Astrocyte of the cerebellum (primary cell): ENCODE data around the gene TPP1.
A peak's percentile ranks its signal among the peaks of the same experiment; 100 is the strongest.

Experiments used
- DNase-seq: peaks from one replicate; pipeline ENCODE4 v3.0.0-alpha.2; 2011; ENCODE audit warnings: low read depth
- H3K4me3 ChIP-seq: 2 replicates; pipeline ENCODE4 v1.5.1; 2011; ENCODE audit warnings: mild to moderate bottlenecking, low read depth, low read length, moderate library complexity
- in situ Hi-C: cut with HindIII; loops from 2 replicates; pipeline ENCODE4 v1.10.0; 2017; ENCODE audit warnings: low sequenced_read_pairs
- TF ChIP-seq, protein P1 (sequence below): IDR thresholded peaks from 2 replicates; pipeline ENCODE4 v1.5.1; 2012; ENCODE audit warnings: low read length, low read depth, moderate library complexity, mild to moderate bottlenecking; ENCODE audit errors: missing control alignments

Gene TPP1

DNA sequence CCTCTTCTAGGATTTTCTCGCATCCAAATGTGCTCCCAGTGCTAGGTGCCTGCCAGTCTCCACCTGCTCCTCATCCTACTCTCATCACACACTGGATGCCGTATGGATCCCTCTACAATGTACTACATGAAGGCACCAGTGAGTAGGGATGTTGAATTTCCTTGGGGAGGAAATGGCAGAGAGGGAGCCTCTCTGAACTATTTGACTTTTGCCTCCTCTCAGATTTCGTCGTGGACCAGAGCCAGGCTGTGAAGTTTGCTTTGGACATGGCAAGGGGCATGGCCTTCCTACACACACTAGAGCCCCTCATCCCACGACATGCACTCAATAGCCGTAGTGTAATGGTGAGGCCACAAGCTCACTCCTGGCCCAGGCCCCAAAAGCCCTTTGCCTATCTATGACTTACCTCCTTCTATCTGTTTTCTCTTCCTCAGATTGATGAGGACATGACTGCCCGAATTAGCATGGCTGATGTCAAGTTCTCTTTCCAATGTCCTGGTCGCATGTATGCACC is 9.7 kb downstream of the TPP1 start:
- no peak overlapping the region for H3K4me3 ChIP-seq
- in situ Hi-C loops, result no loop called here
- TF ChIP-seq, protein P1, sequence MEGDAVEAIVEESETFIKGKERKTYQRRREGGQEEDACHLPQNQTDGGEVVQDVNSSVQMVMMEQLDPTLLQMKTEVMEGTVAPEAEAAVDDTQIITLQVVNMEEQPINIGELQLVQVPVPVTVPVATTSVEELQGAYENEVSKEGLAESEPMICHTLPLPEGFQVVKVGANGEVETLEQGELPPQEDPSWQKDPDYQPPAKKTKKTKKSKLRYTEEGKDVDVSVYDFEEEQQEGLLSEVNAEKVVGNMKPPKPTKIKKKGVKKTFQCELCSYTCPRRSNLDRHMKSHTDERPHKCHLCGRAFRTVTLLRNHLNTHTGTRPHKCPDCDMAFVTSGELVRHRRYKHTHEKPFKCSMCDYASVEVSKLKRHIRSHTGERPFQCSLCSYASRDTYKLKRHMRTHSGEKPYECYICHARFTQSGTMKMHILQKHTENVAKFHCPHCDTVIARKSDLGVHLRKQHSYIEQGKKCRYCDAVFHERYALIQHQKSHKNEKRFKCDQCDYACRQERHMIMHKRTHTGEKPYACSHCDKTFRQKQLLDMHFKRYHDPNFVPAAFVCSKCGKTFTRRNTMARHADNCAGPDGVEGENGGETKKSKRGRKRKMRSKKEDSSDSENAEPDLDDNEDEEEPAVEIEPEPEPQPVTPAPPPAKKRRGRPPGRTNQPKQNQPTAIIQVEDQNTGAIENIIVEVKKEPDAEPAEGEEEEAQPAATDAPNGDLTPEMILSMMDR, result no peak
- DNase-seq, result no peak

DNA sequence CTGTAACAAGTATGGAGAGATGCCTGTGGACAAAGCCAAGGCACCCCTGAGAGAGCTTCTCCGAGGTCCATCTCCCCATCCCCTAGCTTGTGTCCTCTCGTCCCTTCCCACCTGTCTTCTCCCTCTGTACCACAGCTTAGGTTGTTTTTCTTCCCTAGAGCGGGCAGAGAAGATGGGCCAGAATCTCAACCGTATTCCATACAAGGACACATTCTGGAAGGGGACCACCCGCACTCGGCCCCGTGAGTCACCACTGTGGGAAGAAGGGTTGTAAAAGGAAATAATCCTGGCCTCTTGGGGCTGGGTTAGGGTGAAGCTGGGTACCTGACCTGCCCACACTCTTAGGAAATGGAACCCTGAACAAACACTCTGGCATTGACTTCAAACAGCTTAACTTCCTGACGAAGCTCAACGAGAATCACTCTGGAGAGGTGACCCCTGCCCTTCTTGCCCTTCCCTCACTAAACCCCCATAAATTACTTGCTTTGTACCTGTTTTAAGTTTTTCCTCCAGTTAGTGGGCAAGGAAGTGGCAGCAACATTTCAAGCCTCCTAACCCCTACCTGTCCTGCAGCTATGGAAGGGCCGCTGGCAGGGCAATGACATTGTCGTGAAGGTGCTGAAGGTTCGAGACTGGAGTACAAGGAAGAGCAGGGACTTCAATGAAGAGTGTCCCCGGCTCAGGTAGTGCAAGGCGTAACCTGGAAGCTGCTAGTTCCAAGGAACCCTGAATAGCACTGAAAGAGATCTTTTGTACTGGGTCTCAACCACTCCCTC is 10.3 kb downstream of the TPP1 start:
- in situ Hi-C loops, result no loop called here

DNA sequence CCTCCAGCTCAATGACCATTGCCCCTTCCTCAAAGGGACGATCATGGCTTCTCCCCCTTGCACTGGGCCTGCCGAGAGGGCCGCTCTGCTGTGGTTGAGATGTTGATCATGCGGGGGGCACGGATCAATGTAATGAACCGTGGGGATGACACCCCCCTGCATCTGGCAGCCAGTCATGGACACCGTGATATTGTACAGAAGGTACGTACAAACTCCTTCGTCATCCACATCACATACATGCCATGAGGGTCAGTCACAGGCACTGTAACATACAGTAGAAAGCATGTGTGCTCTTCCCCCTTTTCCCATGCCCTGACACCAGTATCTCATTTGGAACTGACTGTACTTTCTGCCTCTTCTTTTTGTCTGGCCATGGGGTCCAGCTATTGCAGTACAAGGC is 11.2 kb downstream of the TPP1 start:
- H3K4me3 ChIP-seq, result no peak overlapping the region
- TF ChIP-seq, protein P1, result no peak
- in situ Hi-C loops, result no loop called here
- DNase-seq, result no peak

More for the DNA sequence above, 10.3 kb downstream of the TPP1 start:
- H3K4me3 ChIP-seq, result no peak overlapping the region
- TF ChIP-seq, protein P1, result no peak
- no peak for DNase-seq

DNA sequence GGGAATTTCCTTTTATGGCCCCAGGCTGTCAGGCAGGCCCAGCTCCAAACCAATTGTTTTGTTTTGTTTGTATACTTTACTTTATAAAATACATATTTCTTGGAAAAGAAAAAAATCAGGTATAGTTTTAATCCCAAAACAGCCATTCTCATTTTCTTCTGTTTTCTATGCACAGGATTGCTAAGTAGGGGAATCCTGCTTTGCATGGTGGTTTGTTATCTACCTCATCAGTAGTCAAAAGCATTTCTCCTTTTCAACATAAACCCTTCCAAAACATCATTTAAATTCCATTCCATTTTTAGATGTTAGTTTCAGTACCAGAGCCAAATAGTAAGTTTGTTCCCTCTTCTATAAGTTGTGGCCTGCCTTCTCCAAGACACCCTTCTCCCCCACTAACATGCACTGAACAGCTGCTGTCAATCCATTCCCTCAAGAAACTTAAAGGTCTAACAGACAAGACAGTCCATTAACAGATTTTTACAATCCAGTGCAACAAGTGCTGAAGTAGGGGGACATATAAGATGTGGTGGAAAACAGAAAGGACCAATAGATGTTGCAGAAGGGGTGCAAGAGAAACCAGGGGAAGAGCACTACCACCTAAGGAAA is 11.9 kb downstream of the TPP1 start:
- peak; percentile 15 for DNase-seq
- TF ChIP-seq, protein P1, result no peak
- H3K4me3 ChIP-seq, result no peak overlapping the region
- in situ Hi-C loops, result no loop called here

DNA sequence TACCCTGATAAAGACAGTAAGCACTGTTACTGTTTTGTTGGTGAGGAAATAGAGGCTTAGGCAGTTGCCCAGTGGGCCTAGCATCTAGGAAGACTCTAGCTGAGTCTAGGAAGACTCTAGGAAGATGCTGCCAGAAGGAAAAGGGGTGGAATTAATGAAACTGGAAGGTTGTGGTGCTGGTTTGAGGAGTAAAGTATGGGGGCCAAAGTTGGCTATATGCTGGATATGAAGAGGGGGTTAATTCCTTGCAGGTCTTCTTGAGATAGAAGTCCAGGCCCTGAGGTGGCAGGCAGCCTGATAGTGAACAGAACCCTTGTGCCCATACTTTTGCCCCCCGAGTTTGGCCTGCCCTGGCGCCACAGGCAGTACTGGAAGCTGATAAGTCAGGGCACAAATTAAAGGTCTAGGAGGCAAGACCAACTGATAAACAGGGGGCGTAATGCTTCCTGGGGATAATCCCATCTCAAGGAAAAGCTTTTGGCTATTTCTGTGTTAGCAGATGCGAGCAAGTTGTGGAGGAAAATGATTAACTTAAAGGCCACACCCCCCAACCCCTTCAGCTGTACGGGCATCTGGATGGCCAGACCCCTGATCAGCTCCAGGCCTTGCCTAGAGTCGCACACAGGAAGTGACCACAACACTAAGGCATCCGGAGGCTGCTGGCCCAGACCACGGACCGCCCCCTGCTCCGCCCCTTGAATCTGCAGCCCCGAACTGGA is 12.6 kb downstream of the TPP1 start:
- H3K4me3 ChIP-seq, result peak overlapping the region; percentile 4
- TF ChIP-seq, protein P1, result no peak
- peak; percentile 84 for DNase-seq
- in situ Hi-C loops, result no loop called here

DNA sequence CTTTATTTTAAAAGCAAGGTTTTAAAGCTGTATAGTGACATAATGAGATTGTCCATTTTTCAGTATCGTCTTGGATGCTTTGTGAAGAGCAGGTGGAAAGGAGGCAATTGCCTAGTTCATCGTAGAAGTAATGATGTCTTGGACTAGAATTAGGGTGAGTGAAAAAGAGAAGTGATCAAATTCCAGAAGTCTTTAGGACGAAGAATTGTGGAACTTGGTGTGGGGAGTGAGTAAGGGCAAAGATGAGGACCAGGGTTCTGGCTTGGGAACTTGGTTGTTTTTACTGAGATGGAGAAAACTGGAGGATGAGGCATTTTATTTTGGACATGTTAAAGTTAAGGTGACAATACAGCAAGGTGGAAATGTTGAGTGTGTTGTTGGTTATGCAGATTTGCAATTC is 14.4 kb downstream of the TPP1 start:
- in situ Hi-C loops, result no loop called here
- peak overlapping the region; percentile 99 for H3K4me3 ChIP-seq
- TF ChIP-seq, protein P1, result no peak
- DNase-seq, result no peak
